ENCODE measurements around the gene TMEM134.

TMEM134 gene

GRCh38 chr11:67456068-67456705, 12.9 kb downstream of the TMEM134 start:
- no peak for DNase-seq

GRCh38 chr11:67455054-67455453, 14.0 kb downstream of the TMEM134 start, which contains the start of gene CABP4:
Gene CABP4, plus strand, starts transcription at chr11:67455354. Its CDS starts 70 bp downstream, at chr11:67455424.
- DNase-seq = no peak

- no peak for DNase-seq
Measured at GRCh38 chr11:67453816-67454732, 15.0 kb downstream of the TMEM134 start.

- DNase-seq = no peak
Measured at GRCh38 chr11:67452141-67452952, 16.7 kb downstream of the TMEM134 start, which contains the start of gene GPR152. Gene GPR152, minus strand, starts transcription at chr11:67452729. Its CDS starts 5 bp downstream, at chr11:67452724.

- DNase-seq = no peak
Measured at GRCh38 chr11:67451658-67451976, 17.4 kb downstream of the TMEM134 start.

GRCh38 chr11:67450796-67451657, 18.0 kb downstream of the TMEM134 start:
- no peak for DNase-seq

GRCh38 chr11:67449116-67449844, 19.8 kb downstream of the TMEM134 start:
- no peak for DNase-seq

DNA sequence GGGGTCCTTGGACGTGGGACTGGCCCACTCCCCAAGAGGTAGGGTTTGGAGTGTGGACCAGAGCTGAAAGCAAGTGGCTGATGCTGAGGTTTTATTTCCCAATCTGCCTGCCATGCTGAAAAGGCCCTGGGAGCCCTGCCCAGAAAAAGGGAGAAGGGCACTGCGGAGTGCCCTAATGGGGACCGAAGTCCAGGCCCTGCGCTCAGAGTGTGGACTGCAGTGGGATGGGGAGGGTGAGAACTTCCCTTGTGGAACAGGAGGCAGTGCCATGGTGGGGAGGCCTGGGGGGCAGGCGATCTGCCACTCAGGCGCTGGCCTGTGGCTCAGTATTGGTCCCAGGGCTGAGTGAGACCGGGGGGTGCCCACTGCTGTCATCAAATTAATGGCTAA, 20.8 kb downstream of the TMEM134 start:
- DNase-seq = no peak

GRCh38 chr11:67445515-67445914, 23.5 kb downstream of the TMEM134 start:
- DNase-seq = no peak

DNA sequence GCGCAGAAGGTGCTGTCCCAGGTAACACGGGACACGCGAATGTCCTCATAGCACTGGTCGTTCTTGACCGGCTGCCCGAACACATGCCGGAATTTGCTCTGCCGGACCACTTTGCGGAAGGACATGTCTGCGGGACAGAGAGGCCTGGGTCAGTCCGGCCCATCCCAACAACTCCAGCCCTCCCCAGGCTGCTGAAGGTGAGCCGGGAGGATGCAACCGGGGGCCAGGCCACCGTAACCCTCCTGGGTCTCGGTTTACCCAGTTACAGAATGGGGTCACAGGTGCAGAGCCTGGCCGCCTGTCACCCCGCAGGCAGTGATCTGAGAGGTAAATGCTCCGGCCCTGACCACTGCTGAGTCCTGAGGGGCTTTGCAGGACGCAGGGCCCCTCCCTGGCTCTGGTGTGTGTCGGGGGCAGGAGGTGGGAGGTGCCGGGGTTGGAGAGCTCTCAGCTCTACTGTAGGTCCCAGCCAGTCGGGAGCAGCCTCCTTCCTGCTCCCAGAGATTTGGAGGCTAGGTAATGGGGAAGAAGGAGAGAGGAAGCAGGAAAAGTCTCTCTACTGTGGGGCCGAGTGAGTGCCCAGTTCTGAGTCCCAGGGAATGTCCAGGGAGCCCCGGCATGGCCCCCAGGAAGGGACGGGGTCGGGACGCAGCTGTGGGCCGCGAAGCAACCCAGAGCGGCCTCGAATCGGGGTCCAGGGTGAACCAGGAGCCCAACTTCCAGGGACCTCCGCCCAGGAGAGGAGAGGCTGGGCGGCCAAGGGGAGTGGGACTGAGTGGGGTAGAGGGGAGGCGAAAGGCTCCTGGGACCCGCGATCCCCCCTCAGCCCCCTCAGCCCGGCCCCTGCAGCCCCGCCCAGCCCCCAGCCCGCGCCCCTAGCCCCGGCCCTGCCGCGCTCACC, 26.3 kb downstream of the TMEM134 start:
- DNase-seq = no peak

DNA sequence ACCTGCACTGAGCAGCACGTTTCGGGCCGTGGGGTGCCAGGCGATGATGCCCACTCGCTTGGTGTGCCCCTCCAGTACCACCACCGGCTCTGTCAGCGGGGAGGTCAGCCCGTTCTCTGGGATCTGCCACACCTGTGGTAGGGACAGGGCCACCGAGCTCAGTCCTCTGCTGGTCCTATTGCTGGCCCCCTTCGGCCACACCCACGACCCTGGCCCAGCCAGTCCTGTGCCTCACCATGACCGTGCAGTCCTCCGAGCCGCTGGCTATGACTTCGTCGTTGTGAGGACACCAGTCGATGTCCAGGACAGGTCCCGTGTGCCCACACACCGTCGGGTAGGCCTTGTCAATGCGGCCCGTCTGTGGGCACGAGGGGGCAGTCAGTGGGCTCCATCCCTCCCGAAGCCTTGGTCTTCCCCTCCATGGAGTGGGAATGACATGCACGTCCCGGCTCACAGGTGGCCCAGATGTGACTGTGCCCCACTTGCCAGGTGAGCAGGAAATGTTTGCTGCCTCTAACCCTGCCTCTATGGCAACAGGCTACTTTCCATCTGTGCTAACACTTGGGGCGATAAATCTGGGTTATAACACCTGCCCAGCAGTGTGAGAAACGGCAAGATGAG, 27.2 kb downstream of the TMEM134 start:
- no peak for DNase-seq

- DNase-seq = no peak
Measured at GRCh38 chr11:67441098-67441563, 27.9 kb downstream of the TMEM134 start.

- DNase-seq = no peak
Measured at GRCh38 chr11:67440229-67441097, 28.6 kb downstream of the TMEM134 start.

GRCh38 chr11:67439321-67440228, 29.5 kb downstream of the TMEM134 start:
- DNase-seq = peak; percentile 15

DNA sequence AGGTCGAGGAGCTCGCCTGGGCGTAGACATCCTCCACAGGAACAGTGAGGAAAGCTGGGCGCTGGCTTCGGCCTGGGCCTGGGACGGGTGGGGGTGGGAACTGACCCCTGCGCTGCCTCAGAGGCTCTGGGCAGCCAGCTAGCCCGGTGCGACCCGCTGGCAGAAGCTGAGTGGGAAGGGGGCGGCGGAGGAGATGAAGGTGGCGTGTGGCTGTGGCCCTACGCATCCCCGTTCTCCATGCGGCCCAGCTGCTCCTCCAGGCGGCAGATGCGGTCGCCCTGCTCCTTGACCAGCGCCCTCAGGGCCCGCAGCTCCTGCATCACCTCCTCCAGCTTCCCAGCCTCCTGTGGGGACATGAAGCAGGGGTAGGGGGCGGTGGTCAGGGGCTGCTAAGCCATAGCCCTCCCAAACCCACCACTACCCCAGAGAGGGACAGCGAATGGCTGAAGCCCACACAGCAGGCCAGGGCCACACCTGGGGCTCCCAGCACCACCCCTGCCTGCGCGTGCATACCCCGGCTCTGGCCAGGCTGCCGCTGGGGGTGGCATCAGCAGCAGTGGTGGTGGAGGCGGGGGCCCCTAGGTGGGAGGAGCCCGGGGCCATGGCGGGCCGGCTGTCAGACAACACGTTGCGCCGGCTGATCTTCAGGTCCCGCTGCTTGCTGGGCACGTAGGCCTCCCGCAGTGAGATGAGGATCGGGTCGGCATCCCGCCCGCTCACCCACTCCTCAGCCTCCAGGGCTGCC, 30.7 kb downstream of the TMEM134 start:
- DNase-seq = no peak

GRCh38 chr11:67437809-67438157, 31.3 kb downstream of the TMEM134 start:
- DNase-seq = no peak
